ENCODE data around the gene EGFL8. TPM values are rescaled to one million over a fixed set of nuclear protein-coding genes. Genes with fewer than 3 reads are reported as not detected.

Gene EGFL8
- total and polyA plus RNA-seq, 9 of the 15 experiments (the other 6 are each of a cell fraction or from before 2014, with no cell fraction given), result 2.2 to 47.4 (median 14.2) TPM

DNA sequence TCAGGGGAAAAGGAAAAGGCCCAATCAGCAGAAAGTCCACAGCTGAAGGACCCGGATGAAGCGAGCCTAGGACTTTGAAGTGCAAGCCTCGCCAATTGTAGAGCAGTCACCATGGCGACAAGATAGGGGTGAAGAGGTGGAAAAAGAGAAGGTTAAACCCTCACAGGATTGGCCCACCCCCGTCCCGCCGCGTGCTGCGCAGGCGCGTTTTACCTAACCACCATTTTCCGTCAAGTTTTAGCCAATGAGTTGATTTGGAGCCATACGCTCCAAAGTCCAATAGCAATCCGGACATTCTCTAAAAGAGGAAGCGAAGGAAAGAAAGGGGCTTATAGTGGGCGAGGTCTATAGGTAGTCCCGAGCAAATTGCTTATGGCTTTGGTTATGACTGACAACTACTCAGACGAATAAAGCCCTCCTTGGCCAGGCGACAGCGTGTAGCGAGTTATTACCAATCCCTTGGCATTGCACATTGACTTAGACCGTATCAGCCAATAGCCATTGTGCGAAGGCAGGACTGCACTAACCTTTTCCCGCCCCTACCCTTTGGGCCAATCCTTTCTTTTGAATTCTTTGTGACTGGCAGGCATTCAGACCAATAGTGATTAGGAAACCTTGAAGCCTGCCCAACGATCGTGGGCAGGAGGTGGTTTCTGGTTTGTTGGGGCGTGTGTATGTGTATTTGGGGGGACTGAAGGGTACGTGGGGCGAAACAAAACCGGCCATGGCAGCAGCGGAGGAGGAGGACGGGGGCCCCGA lies 13.6 kb downstream of the EGFL8 start, which contains the start of gene RNF5 (continued):
- TF ChIP-seq FOXK2 (conservative IDR thresholded peaks at IDR 0.05 in 1 of 2, IDR thresholded peaks at IDR 0.05 in 1 of 2; ENCODE audit: low read depth in 2 of 2) (peak; percentile 87 to 90), SRF (CRISPR knock-in tag; IDR thresholded peaks at IDR 0.05) (no peak), SMAD4 (CRISPR knock-in tag; conservative IDR thresholded peaks at IDR 0.05) (no peak), SMARCA5 (IDR thresholded peaks at IDR 0.05) (no peak), HNRNPLL (IDR thresholded peaks at IDR 0.05; ENCODE audit: low read depth, low read length, poor library complexity, severe bottlenecking) (peak; percentile 82), ZNF184 (CRISPR knock-in tag; IDR thresholded peaks at IDR 0.05) (no peak), SIX5 (IDR thresholded peaks at IDR 0.05; ENCODE audit: borderline replicate concordance in 1 of 2, insufficient read depth in 1 of 2, low read depth in 1 of 2, low read length in 2 of 2) (no peak), XRCC4 (IDR thresholded peaks at IDR 0.05; ENCODE audit: extremely low read depth, insufficient read depth, insufficient read length) (no peak), FOS (IDR thresholded peaks at IDR 0.05; ENCODE audit: extremely low read depth, insufficient read length) (peak; percentile 98), PHF20 (IDR thresholded peaks at IDR 0.05; ENCODE audit: partially characterized antibody) (no peak), TRIM24 (IDR thresholded peaks at IDR 0.05) (no peak), ZNF316 (IDR thresholded peaks at IDR 0.05) (peak; percentile 100), TEAD1 (CRISPR knock-in tag; IDR thresholded peaks at IDR 0.05) (no peak), ZEB2 (IDR thresholded peaks at IDR 0.05) (no peak), POU5F1 (IDR thresholded peaks at IDR 0.05; ENCODE audit: borderline replicate concordance, low read depth, low read length, partially characterized antibody) (no peak), TAF15 (IDR thresholded peaks at IDR 0.05; ENCODE audit: low read depth, low read length) (no peak), CBFA2T2 (conservative IDR thresholded peaks at IDR 0.05) (no peak), AFF1 (IDR thresholded peaks at IDR 0.05; ENCODE audit: low read depth in 1 of 2, partially characterized antibody in 2 of 2) (no peak), WHSC1 (IDR thresholded peaks at IDR 0.05; ENCODE audit: low read length) (no peak), SRSF7 (optimal IDR thresholded peaks at IDR 0.05; ENCODE audit: low read depth, low read length) (no peak)
- TF ChIP-seq, protein P1, sequence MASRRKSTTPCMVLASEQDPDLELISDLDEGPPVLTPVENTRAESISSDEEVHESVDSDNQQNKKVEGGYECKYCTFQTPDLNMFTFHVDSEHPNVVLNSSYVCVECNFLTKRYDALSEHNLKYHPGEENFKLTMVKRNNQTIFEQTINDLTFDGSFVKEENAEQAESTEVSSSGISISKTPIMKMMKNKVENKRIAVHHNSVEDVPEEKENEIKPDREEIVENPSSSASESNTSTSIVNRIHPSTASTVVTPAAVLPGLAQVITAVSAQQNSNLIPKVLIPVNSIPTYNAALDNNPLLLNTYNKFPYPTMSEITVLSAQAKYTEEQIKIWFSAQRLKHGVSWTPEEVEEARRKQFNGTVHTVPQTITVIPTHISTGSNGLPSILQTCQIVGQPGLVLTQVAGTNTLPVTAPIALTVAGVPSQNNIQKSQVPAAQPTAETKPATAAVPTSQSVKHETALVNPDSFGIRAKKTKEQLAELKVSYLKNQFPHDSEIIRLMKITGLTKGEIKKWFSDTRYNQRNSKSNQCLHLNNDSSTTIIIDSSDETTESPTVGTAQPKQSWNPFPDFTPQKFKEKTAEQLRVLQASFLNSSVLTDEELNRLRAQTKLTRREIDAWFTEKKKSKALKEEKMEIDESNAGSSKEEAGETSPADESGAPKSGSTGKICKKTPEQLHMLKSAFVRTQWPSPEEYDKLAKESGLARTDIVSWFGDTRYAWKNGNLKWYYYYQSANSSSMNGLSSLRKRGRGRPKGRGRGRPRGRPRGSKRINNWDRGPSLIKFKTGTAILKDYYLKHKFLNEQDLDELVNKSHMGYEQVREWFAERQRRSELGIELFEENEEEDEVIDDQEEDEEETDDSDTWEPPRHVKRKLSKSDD (conservative IDR thresholded peaks at IDR 0.05; ENCODE audit: low read length), result no peak
- TF ChIP-seq, protein P2, sequence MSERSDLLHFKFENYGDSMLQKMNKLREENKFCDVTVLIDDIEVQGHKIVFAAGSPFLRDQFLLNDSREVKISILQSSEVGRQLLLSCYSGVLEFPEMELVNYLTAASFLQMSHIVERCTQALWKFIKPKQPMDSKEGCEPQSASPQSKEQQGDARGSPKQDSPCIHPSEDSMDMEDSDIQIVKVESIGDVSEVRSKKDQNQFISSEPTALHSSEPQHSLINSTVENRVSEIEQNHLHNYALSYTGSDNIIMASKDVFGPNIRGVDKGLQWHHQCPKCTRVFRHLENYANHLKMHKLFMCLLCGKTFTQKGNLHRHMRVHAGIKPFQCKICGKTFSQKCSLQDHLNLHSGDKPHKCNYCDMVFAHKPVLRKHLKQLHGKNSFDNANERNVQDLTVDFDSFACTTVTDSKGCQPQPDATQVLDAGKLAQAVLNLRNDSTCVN (CRISPR knock-in tag; IDR thresholded peaks at IDR 0.05), result no peak

Data from K562 (cell line).